ENCODE measurements around the gene NTRK2.
A peak's percentile ranks its signal among the peaks of the same experiment; 100 is the strongest.

NTRK2 gene

DNA sequence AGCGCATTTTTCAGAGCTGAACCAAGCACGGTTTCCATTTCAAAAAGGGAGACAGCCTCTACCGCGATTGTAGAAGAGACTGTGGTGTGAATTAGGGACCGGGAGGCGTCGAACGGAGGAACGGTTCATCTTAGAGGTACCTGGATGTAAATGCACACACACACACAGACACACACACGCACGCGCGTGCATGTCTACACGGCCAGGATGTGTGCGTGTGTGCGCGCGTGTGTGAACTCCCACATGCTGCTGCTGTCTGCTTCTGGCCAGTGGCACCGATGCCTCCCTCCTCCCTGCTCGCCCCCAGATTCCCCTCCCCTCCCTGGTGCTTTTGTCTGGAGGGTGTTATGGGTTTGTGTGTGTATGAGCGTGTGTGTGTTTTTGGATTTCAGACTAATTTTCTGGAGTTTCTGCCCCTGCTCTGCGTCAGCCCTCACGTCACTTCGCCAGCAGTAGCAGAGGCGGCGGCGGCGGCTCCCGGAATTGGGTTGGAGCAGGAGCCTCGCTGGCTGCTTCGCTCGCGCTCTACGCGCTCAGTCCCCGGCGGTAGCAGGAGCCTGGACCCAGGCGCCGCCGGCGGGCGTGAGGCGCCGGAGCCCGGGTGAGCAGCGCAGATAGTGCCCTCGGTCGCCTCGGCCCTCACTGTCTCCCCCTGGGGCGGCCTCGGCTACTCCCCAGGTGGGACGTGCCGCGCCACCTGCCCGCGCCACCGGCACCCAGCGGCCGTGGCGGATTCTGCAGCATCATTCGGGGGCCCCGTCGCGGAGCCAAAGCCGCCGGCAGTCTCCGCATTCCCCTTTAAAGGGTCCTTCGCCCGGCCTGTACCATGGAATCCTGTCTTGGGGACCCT lies at the start of gene NTRK2:
NTRK2 (plus strand) TSS at position 442 of the 850 bp plus-strand sequence. CDS start 1,020 bp downstream, outside the sequence.
- DNase-seq = peak; percentile 86

DNA sequence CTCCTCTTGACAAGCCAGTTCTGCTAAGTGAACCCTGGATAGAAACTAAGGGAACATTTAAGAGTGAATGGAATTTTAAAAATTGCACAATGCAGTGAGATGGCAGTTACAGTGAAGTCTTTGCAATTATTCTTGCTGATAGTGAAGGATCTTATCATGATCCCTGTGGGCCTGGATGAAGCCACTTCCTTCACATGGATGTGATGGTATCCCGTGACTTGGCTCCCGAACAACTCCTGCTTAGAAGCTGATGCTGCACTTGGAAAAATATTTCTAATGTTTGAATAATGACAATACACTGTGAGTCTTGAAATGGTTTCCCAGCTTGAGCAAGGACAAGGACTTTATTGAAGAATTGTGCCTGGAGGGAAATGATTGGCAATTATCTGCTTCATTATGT lies 49.2 kb upstream of the NTRK2 start:
- no peak for DNase-seq

DNA sequence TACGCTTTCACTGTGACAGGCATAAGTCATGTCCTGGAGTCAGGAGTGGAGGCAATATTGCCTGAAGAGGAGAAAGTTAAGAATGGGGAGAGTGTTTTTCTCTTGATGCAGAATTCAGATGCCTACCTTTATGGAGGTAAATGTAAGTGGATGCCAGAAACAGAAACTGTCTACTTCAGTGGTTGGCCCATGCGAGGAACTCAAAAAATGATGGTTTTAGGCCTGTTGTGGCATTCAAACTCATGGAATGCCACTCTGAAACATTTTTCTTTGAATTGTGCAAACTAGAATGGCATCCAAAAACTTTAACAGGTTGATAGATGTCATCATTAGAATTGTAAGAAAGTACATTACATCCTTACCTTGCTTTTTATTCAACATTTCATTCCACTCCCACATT lies 47.7 kb upstream of the NTRK2 start:
- DNase-seq = no peak

DNA sequence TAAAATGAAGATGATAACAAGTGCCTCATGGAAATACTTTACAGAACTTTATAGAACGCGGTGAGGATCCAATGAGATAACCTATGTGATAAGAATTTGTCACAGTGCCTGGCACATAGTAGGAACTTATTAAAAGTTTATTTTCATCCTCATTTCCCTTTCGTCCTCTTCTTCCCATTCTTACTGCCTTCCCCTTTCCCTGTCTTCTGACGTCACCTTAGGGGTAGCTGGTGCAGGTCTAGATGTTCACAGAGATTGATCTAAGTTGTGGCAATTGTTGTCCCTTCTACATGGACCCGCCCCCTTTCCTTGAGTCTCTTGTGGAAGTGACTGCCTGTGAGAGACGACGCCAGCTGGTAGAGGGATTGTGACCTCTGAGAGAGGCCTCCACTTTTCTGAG lies 46.5 kb upstream of the NTRK2 start:
- no peak for DNase-seq

DNA sequence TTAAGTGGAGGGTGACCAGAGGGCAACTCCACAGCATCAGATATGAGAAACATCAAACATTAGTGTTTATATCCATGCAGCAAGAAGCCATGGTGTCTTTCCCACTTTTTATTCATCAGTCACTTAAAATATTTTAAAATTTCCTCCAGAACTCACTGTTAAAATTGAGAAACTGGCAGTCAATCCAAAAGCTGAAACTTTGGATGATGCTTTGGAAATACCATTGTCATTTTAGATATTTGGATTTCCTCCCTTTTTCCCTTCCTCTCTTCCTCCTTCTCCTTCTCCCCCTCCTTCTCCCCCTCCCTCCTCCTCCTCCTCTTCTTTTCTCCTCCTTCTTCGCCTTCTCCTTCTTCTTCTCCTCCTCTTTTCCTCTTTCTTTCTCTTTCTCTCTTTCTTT lies 33.1 kb upstream of the NTRK2 start:
- DNase-seq = no peak

DNA sequence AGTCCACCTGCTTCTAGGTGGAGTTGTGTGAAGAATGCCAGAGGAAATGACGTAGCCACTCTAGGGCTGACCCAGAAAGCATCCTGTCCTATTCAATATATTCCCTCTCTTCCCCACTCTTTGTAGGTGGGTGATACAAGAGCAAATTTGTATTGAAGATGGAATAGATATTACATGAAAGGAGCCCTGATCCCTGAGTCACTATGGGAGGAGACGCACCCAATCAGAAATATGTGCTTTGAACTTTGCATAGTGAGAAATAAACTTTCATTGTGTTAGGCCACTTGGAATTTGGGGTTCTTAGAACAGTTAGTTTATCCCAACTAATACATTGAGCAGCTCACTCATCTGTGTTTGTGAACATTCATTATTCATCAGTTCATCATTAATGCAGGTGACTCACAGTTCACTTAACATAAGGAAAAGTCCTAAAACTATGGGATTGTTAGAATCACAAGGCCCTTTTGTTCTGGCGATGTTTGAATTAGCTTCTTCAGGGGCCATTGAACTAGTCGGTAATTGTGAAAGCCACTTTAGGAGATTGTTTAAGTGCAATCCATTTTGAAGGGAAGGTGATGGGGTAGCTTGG lies 26.9 kb upstream of the NTRK2 start:
- DNase-seq = no peak

DNA sequence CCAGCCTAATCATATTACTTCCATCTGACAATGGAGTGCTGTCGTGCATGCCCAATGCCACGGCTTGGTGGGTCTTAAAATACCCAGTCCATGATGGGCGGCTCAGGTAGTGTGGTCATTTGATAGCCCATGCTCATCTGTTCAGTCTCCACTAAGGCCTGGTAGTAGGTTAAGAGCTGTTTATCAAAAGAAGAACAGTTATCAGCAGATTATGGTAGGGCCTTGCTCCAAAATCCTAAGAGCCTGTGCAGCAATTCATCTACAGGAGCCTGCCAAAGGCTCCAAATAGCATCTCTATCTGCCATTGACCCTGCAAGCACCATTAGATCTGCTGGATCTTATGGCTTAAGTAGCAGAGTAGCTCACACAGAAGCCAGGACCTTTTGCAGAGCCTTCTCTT lies 21.8 kb upstream of the NTRK2 start:
- DNase-seq = no peak

DNA sequence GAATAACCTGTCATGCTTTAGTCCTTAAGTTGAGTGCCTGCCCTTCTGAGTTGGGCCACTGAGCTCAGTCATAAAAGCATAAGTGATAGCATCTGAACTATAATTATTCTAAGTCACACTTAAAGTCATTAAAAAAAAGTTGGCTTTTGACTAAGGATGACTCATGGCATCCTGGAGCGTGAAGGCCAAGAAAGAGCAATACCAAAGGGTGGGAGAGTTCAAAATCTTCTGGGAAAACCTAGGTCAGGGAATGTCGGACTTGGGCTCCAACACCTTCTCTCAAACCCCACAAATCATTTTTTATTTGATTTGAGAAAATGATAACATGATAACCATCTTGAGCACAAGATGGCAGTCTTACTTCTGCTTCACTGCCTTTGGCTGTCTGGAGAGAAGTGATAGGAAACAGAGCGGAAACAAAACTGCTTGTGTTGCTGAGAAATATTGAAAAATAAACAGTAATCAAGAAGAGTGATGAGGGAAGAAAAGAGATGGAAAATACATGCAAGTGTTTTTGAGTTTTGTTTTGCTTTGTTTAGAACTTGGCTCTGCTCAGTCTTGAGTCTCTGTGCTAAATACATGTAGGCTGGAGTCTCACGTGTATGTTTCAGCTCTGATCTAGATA lies 16.9 kb upstream of the NTRK2 start:
- peak; percentile 21 for DNase-seq

DNA sequence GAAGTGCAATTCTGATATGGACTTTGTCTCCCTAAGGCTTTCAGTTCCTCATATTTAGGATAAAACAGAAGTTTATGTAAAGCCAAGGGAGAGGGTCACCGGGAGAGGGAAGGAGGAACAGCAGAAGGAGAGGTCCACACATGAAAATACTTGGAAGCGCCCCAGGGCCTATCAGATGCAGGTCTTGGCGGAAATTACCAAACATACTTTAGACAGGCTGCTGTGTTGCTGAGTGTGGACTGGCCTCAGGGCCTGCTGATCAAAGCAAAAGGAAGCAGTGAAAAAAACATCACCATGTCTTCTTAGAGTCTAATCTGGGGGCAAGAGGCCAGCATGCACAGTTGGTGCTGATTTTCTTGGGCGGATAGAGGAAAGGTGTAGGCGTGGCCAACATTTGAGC lies 14.1 kb upstream of the NTRK2 start:
- no peak for DNase-seq

DNA sequence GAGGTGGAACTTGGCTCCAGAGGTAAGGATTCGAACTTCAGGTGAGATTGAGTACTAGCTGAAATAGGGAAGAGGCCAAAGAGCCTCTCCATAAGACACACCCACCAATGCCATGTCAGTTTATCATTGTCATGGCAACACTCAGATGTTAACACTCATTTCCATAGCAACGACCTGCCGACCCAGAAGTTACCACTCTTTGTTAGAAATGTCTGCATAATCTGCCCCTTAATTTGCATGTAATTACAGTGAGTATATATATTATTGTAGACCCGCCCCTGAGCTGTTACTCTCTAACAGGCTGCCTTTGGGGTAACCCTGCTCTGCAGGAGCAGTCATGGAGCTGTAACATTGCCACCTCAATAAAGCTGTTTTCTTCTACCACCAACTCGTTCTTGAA lies 10.2 kb upstream of the NTRK2 start:
- DNase-seq = peak; percentile 68

DNA sequence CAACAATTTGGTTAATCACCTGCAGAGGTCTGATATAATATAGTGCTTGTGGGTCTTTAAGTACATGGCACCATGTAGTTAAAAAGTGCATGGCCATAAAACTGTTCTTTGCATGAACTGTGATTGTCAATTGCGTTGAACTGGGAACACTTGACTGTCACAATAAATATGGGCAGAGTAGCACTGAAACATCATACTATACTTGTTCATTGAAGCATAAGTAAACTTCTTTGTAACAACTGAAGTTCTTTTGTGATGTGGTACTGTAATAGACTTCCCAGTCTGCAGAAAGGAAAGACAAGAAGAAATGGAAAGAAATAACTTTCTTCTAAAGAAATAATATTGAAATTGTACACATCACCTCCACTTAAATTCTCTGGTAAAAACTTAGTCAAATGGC lies 9.8 kb upstream of the NTRK2 start:
- DNase-seq = no peak

DNA sequence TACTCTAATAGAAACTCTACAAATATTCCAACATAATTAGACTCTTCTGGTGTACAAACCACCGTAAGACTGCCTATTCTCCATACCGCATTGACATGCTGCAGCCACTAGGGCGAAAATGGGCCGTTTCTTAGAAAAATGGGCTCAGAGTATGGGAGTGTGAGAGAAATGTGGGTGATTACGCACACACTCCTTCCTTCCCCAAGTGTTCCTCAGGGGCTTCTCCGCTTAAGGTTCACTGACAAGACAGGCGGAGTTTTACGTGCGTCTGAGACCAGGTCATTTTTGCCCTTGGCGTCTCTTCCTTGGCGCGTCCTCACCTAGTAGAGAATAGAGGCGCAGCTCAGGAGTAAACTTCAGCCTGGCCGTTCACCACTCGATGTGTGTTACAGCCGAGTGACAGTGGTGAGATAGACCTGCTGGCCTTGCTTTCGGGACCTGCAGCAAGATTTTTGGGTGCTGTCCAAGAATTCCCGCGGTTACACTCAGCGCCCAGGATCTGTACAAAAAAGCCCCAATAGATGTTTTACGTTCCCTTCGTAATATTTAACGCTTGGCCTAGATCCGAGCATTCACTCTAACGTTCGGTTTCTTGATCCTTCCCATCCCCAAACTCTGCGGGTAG lies 1.8 kb upstream of the NTRK2 start:
- peak; percentile 79 for DNase-seq

DNA sequence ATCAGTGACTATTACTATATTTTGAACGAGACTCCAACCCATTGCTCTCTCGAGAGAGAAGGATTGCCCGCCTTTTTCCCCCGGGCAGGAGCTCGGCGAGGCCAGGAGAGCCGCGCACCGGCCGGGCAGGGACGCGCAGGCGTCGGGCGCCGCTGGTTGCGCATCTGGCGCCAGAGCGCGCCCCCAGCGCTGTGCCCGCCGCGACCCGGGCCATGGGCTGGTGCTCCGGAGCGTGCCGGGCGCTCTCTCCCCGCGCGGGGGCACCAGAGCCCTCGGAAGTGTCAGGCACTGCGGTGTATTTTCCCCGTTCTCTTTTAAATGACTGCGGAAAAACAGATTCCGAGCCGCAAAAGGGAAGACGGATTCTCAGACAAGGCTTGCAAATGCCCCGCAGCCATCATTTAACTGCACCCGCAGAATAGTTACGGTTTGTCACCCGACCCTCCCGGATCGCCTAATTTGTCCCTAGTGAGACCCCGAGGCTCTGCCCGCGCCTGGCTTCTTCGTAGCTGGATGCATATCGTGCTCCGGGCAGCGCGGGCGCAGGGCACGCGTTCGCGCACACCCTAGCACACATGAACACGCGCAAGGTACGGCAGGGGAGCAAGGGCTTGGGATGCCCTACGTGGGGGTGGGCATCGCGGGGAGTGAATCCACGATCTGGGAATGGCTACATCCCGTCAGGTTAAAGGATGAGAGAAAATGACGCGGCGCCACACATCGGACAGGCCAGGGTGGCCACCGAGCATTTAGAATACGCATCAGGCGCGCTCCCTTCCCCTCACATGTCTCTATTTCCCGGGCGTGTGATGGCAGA lies 1.1 kb upstream of the NTRK2 start:
- DNase-seq = peak; percentile 94

DNA sequence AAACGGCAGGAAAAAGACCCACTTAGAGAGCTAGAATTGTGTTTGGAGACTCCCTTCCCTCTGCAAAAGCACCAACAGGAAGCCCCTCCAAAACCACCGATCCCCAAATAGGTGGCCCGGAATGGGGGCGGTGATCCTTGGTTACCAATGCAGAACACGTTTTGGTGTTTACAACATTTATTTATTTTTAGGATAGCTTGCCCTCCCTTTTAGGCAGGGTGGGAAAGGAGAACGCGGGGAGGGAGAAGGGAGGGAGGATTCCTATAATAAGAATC lies 579 bp upstream of the NTRK2 start:
- DNase-seq = no peak

DNA sequence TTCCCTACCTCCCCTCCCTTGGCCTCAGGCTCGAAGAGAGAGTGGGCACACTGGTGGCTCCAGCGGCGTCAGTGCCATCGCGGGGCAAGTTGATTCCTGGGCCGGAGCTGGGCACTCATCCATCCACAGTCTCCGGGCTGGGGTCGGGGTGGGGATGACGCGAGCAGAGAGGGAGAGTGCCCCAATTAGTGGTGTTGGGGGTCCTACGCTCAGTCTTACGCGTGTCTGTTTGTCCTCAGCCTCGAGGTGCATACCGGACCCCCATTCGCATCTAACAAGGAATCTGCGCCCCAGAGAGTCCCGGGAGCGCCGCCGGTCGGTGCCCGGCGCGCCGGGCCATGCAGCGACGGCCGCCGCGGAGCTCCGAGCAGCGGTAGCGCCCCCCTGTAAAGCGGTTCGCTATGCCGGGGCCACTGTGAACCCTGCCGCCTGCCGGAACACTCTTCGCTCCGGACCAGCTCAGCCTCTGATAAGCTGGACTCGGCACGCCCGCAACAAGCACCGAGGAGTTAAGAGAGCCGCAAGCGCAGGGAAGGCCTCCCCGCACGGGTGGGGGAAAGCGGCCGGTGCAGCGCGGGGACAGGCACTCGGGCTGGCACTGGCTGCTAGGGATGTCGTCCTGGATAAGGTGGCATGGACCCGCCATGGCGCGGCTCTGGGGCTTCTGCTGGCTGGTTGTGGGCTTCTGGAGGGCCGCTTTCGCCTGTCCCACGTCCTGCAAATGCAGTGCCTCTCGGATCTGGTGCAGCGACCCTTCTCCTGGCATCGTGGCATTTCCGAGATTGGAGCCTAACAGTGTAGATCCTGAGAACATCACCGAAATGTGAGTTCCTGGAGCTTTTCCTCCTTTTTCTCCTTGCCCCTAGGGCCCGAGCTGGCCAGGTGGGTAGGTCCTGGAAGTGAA lies 861 bp downstream of the NTRK2 start:
- DNase-seq = peak; percentile 79

DNA sequence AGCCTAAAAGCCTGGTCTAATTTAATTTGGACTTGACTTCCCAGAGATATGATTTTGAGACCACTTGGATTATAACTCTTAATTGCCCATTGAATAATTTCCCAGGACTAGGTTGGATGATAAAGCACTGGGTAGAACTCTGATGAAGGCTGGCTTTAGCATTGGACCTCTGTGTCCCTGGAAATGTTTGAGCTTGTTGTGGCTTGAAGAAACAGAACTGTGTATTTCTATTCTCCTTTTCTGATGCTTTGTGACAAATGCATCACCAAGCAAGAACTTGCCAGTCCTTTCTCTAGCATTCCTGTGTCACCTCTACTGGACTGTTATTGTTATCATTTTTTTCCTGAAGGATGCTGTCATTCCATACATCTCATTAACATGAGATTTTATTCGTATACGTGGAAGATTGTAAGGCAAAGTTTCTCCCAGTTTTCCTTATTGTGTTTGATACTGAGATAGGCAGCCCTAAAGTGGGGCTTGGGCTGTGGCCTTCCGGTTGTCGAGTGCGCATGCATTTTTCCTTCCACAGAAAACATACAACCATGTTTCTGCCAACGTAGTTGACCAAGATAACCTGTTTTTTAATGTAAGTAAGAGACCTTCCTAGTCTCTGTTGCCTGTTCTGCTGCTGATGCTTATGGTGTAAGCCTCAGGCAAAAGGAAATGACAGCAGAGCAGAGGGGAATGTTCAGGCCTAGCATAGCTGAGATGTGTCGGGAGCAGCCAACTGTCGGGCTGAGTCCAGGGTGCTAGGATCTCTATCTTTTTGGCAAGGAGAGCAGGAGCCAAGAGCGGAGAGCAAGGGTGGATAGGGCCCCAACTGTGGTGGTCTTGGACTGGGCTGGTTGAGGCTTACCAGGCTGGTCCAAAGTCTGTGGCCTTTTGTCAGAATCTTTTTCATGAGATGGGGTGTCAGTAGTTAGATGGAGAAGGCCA lies 2.3 kb downstream of the NTRK2 start:
- no peak for DNase-seq

DNA sequence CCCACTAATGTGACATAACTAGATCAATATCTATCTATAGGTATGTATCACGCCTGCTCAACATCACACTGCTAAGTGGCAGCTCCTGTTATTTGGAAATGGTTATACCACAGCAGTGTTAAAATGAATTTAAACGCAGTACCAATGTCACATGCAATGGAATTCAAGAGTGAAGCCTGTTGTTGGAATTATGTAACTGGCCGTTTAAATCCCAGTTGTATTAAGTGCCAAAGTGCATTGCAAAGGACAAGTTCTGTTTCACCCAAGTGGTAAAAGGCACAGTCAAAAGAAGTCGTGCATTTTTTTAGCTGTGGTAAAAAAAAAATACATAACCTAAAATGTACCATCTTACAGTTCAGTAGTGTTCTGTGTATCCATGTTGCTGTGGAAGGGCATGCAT lies 4.3 kb downstream of the NTRK2 start:
- no peak for DNase-seq

DNA sequence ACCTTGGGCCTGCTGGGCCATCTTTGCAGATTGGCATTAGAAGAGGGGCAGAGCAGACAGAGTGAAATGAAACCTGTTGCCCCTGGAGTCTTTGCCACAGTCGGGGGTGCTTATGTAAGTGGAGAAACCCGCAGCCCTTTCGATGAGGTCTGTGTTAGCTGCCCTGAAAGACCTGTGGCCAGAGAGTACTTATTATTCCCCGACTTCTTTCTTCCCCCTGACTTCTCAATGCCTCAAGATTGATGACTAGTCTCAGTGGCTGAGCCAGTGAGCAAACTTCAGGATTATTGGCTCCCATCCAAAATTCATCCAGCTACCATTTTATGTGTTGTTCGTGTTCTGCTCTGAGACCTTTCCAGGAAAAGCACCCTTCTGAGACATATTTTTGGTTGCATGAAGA lies 7.6 kb downstream of the NTRK2 start:
- no peak for DNase-seq

DNA sequence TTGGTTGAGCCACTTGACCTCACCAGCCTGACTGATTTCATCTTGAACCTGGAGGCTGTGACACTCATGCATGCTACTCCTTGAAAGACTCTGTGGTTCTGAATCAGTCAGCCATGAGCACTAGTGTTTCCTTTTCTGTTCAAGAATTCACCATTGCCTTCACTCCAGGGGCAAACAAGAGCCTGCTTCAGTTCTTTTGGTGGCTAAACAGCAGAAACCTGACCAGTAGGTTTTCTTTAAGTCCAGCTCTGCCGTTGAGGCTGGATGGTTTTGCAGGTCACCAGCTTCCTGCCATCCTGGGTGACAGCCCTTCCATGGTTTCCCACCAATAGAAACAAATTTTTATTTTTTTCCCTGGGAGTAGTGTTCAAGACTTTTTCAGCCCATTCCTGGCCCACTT lies 10.0 kb downstream of the NTRK2 start:
- no peak for DNase-seq

DNA sequence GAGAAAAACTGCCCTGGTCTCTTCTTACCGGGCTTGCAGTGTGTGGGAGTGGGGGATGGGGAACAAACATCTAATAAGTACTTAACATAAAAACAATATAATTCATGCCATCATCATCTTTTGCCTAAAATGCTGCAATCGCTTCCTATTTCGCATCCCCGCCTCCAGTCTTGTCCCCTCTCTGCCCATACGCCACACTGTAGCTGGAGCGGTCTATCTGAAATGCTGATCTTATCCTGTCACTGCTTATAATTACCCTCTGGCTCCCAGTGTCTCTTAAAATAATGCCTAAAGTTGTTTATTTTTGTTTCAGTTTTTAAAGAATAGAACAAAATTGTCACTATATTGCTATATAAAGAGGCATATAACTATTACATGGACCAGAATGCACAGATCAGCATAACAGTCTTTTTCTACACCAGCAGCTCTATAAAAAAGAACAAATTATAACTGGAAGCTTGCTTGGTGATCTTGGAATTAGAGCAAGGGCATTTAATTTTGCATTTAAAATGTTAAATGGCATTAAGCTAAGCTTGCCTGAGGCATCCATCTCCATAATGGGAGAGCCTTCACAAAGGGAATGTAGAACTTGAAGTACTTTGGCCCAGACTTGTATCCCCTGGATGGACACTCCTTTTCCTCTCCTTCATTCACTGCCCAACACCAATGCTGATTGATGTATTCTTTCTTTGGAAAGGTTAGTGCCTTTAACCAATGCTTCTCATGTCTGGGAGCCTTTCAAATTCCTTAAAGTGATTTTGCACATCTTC lies 12.2 kb downstream of the NTRK2 start:
- no peak for DNase-seq

All from retina (tissue), 1 donor.